ENCODE measurements around the gene MFRP.

DNA sequence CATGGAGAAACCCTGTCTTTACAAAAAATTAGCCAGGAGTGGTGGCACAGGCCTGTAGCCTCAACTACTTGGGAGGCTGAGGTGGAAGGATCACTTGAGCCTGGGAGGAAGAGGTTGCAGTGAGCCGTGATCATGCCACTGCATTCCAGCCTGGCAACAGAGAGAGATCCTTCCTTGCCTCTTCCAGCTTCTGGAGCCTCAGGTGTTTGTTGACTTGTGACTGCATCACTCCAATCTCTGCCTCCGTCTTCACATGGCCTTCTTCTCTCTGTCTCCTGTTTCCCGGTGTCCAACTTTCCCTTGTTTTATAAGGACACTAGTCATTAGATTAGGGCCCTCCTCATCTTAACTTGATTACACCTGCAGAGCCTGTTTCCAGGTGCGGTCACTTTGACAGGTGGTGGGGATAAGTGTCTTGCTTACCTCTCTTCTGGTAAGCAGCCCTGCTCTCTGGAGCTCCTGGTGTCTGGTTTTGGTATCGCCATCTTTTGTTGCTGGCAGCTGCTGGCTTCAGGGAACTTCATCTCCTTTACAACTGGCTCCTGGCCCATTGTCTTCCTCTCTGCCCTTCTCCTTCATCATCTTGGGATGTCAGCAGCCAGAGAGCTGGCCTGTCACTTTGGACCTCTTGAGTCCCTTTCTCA, 43.2 kb upstream of the MFRP start:
- TF ChIP-seq, protein P1, sequence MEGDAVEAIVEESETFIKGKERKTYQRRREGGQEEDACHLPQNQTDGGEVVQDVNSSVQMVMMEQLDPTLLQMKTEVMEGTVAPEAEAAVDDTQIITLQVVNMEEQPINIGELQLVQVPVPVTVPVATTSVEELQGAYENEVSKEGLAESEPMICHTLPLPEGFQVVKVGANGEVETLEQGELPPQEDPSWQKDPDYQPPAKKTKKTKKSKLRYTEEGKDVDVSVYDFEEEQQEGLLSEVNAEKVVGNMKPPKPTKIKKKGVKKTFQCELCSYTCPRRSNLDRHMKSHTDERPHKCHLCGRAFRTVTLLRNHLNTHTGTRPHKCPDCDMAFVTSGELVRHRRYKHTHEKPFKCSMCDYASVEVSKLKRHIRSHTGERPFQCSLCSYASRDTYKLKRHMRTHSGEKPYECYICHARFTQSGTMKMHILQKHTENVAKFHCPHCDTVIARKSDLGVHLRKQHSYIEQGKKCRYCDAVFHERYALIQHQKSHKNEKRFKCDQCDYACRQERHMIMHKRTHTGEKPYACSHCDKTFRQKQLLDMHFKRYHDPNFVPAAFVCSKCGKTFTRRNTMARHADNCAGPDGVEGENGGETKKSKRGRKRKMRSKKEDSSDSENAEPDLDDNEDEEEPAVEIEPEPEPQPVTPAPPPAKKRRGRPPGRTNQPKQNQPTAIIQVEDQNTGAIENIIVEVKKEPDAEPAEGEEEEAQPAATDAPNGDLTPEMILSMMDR (IDR thresholded peaks at IDR 0.05): no peak
- TF ChIP-seq POLR2A (IDR thresholded peaks at IDR 0.05): no peak

Measured in testis (tissue), 2 donors.